HepG2 (cell line): ENCODE data around the gene ZC3H7B. TPM values are rescaled to one million over a fixed set of nuclear protein-coding genes. Genes with fewer than 3 reads are reported as not detected.

Experiments used
- ATAC-seq: fragments of 200-7000 bp; cut with Tn5 transposase; 3 replicates; pipeline ENCODE4 v1.9.1; 2020; ENCODE audit warnings: mild to moderate bottlenecking, moderate library complexity
- BruUV-seq: library from RNA; stranded (reverse); fragments of 400-500 nt; replicated peaks from 2 replicates; lab custom pipeline; 2021; lab: Mats Ljungman, UMichigan
- CTCF ChIA-PET: fragments of 300-600 bp; formaldehyde crosslinking; extraction: SDS; loops from one replicate; lab custom pipeline; 2021; ENCODE audit warnings: low total read pairs, inconsistent platforms, low intra/inter-chr PET ratio; lab: Yijun Ruan, JAX
- POLR2A ChIA-PET: fragments of 350-600 bp; sonication (Branson Sonifier 250); formaldehyde crosslinking; loops from one replicate; lab custom pipeline; 2020; ENCODE audit warnings: antibody characterized with exemption, inconsistent platforms; lab: Yijun Ruan, JAX
- DNase-seq: peaks from one replicate; pipeline ENCODE4 v3.0.0-alpha.2; 2015; ENCODE audit warnings: low spot score
- FAIRE-seq: peaks from 3 replicates; lab custom pipeline; 2011; peaks lifted over from hg19 to GRCh38; lab: Jason Lieb, UNC
- H2AFZ ChIP-seq: one replicate; pipeline ENCODE4 v1.6.1; 2011; ENCODE audit warnings: low read length, inconsistent platforms
- H3K27ac ChIP-seq: fragments of 300-600 bp; 3 replicates; pipeline ENCODE4 v1.8.0; 2011; ENCODE audit warnings: mixed run types, mild to moderate bottlenecking, mixed read lengths, low read length, inconsistent platforms; ENCODE audit not compliant: insufficient read depth; ENCODE audit errors: extremely low read length
- H3K27me3 ChIP-seq, 2 experiments: fragments of 200-600 bp in 1 of 2; 2 replicates in 1 of 2; 3 replicates in 1 of 2; pipeline versions ENCODE4 v1.6.0 to v1.8.0; 2011; ENCODE audit warnings: low read length in 2 of 2, mild to moderate bottlenecking in 2 of 2, moderate library complexity in 2 of 2, inconsistent platforms in 1 of 2; ENCODE audit not compliant: insufficient read depth in 2 of 2, control insufficient read depth in 1 of 2
- H3K36me3 ChIP-seq, 2 experiments: fragments of 200-600 bp in 1 of 2; replicated peaks in 1 of 2; 2 replicates in 1 of 2; 3 replicates in 1 of 2; pipeline versions ENCODE4 v1.5.1 to v1.8.0; 2011; ENCODE audit warnings: low read length in 2 of 2, inconsistent platforms in 1 of 2; ENCODE audit not compliant: insufficient read depth in 2 of 2, control insufficient read depth in 1 of 2
- H3K4me1 ChIP-seq: 2 replicates; pipeline ENCODE4 v1.5.1; 2012; ENCODE audit warnings: low read length, inconsistent platforms; ENCODE audit not compliant: insufficient read depth
- H3K4me2 ChIP-seq: 2 replicates; pipeline ENCODE4 v1.6.0; 2011; ENCODE audit warnings: low read depth, low read length, inconsistent platforms
- H3K4me3 ChIP-seq, 3 experiments: fragments of 200-600 bp in 1 of 3; sonication (generic), shearing (Covaris generic) in 1 of 3; replicated peaks in 1 of 3; 2 replicates each; pipeline ENCODE4 v1.5.1; 2011 to 2016; ENCODE audit warnings: low read length in 3 of 3, inconsistent platforms in 2 of 3, low read depth in 2 of 3, mild to moderate bottlenecking in 2 of 3, control low read depth in 1 of 3, mixed read lengths in 1 of 3; ENCODE audit not compliant: insufficient read depth in 1 of 3
- H3K79me2 ChIP-seq: one replicate; pipeline ENCODE4 v1.6.1; 2011; ENCODE audit warnings: low read length, inconsistent platforms; ENCODE audit not compliant: insufficient read depth
- H3K9ac ChIP-seq: 2 replicates; pipeline ENCODE4 v1.6.0; 2011; ENCODE audit warnings: mild to moderate bottlenecking, low read depth, low read length, inconsistent platforms; ENCODE audit not compliant: insufficient read depth
- H3K9me3 ChIP-seq: 2 replicates; pipeline ENCODE4 v1.5.1; 2012; ENCODE audit warnings: mild to moderate bottlenecking, low read length
- H4K20me1 ChIP-seq: 2 replicates; pipeline ENCODE4 v1.6.0; 2011; ENCODE audit warnings: inconsistent platforms, mild to moderate bottlenecking, low read length, moderate library complexity; ENCODE audit not compliant: insufficient read depth
- CHCHD3 ChIP-seq: sonication (generic); formaldehyde crosslinking; IDR thresholded peaks from 2 replicates; pipeline ENCODE4 v1.8.0; 2022; ENCODE audit warnings: mild to moderate bottlenecking, missing genetic modification reagents, moderate library complexity
- EEA1 ChIP-seq: sonication (generic); formaldehyde crosslinking; IDR thresholded peaks from 2 replicates; pipeline ENCODE4 v1.5.1; 2020; ENCODE audit warnings: mild to moderate bottlenecking, missing genetic modification reagents, borderline replicate concordance
- EHMT2 ChIP-seq: fragments of 200-600 bp; sonication (generic); IDR thresholded peaks from 2 replicates; pipeline ENCODE4 v1.7.0; 2017; ENCODE audit warnings: antibody characterized with exemption, low read depth, low read length, borderline replicate concordance
- ELF4 ChIP-seq: sonication (generic); formaldehyde crosslinking; IDR thresholded peaks from 2 replicates; pipeline ENCODE4 v1.5.0; 2020; ENCODE audit warnings: missing genetic modification reagents, mild to moderate bottlenecking, moderate library complexity, borderline replicate concordance
- KDM1A ChIP-seq: IDR thresholded peaks from 2 replicates; pipeline ENCODE4 v1.6.1; 2016; ENCODE audit warnings: missing compliant biosample characterization
- TBX2 ChIP-seq: sonication (generic); formaldehyde crosslinking; IDR thresholded peaks from 2 replicates; pipeline ENCODE4 v1.5.0; 2020; ENCODE audit warnings: missing genetic modification reagents, mild to moderate bottlenecking, borderline replicate concordance
- ZBTB42 ChIP-seq: sonication (generic); formaldehyde crosslinking; IDR thresholded peaks from 2 replicates; pipeline ENCODE4 v1.5.0; 2020; ENCODE audit warnings: mild to moderate bottlenecking, missing genetic modification reagents
- ZNF30 ChIP-seq: sonication (generic); formaldehyde crosslinking; IDR thresholded peaks from 2 replicates; pipeline ENCODE4 v1.5.0; 2020; ENCODE audit warnings: mild to moderate bottlenecking, missing genetic modification reagents
- ZNF709 ChIP-seq: sonication (generic); formaldehyde crosslinking; IDR thresholded peaks from 2 replicates; pipeline ENCODE4 v1.5.0; 2020; ENCODE audit warnings: mild to moderate bottlenecking, missing genetic modification reagents
- ZNF772 ChIP-seq: sonication (generic); formaldehyde crosslinking; IDR thresholded peaks from 2 replicates; pipeline ENCODE4 v1.5.0; 2020; ENCODE audit warnings: mild to moderate bottlenecking, missing genetic modification reagents
- ZNF788 ChIP-seq: sonication (generic); formaldehyde crosslinking; IDR thresholded peaks from 2 replicates; pipeline ENCODE4 v1.5.0; 2020; ENCODE audit warnings: mild to moderate bottlenecking, missing genetic modification reagents, borderline replicate concordance
- WGBS: methylation state at CpG from one replicate; pipeline ENCODE4 v1.1.6; 2017; ENCODE audit warnings: low lambda C conversion rate; 5-methylcytosine and 5-hydroxymethylcytosine counted together
- in situ Hi-C: cut with HindIII; loops from 2 replicates; pipeline ENCODE4 v1.10.0; 2017; ENCODE audit warnings: low pct_unique_long_range_greater_than_20kb; ENCODE audit not compliant: extremely low pct_ligation_motif_present
- intact Hi-C: fragments of 100-400 bp; cut with micrococcal nuclease; formaldehyde crosslinking; loops from one replicate; pipeline ENCODE4 v1.10.0; 2022; ENCODE audit not compliant: unreplicated experiment
- polyA plus RNA-seq, 8 experiments: library from polyadenylated mRNA; depleted of rRNA in 3 of 8; stranded (reverse) in 7 of 8; unstranded in 1 of 8; fragments of >200 nt; fragmentation: Illumina TruSeq in 4 of 8; extraction: Trizol in 4 of 8; gene quantifications; 2 replicates each; pipeline versions ENCODE4 v1.2.1 to v1.2.3, GENCODE V29; 2011 to 2016; ENCODE audit warnings: low read depth in 4 of 8, missing spikeins in 1 of 8, mixed read lengths in 1 of 8; ENCODE audit not compliant: insufficient read depth in 1 of 8
- total RNA-seq, 5 experiments: library from RNA; depleted of rRNA; stranded (reverse); fragments of >200 nt; fragmentation: Illumina TruSeq; extraction: Trizol; gene quantifications; 2 replicates each; pipeline ENCODE4 v1.2.3, GENCODE V29; 2016; ENCODE audit warnings: low read depth in 1 of 5
- TF ChIP-seq, protein P1 (sequence below): sonication (generic); formaldehyde crosslinking; IDR thresholded peaks from 2 replicates; pipeline ENCODE4 v1.5.0; 2020; ENCODE audit warnings: missing genetic modification reagents
- TF ChIP-seq, protein P2 (sequence below): sonication (generic); formaldehyde crosslinking; IDR thresholded peaks from 2 replicates; pipeline ENCODE4 v1.4.0; 2020; ENCODE audit warnings: mild to moderate bottlenecking, low read depth, missing genetic modification reagents

ZC3H7B gene
- total and polyA plus RNA-seq, 2 of the 13 experiments (the other 11 are each of a cell fraction or from before 2014, with no cell fraction given), result 26.4 to 37.2 TPM

DNA sequence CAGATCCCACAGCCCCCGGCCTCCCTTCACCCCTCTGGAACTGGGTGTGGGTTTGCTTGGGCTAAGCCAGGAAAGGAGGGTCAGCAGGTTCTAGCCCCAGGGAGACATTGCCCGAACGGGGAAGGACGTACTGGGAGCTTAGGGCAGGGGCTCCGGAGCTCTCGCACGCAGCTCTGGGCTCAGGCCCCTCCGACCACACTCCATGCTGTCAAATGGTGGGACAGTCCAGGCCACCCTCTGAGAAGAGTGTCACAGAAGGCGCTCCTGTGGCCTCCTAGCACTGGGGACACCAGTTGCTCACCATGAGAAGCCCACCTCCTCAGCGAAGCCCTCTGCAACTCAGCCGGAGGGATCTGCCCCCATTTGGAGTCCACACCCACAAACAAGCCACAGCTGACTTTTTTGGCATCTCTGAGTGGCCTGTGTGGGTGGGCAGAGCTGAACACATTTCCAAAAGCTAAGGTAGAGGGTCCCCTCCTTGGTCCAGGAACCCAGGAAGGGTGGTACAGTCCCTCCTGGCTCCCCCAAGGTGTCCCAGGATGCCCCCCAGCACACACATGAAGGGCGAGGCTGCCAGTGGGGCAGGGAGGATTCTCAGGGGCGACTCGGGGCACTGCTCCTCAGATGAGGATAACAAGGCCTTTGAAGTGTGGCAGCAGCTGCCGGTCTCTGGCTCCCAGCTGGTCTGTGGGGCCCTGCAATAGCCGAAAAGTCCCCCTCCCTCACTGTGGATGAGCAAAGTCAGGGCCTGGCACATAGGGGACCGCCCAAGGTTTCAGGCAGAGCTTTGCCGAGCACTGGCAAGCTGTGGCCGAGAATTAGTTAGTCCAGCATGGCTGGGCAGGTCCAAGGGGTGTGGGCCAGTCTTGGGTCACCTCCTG is 67.5 kb downstream of the ZC3H7B start:
- ChIA-PET POLR2A (interaction anchor here (7.5 kb wide), 1 partner anchor 13 kb away, joined by 135 read pairs; the partner anchor contains the start of gene TEF), CTCF (no interaction called here)
- Histone ChIP-seq H3K4me3 (no peak overlapping the region), H3K79me2 (no peaks in the 10 kb centered on the region), H3K9ac (no peak overlapping the region), H3K27ac (no peak overlapping the region), H3K4me1 (peaks cover 47% of the 10 kb centered on the region), H3K36me3 (no peaks in the 10 kb centered on the region), H2AFZ (no peak overlapping the region), H3K4me2 (no peak overlapping the region), H3K9me3 (no peaks in the 10 kb centered on the region), H3K27me3 (no peaks in the 10 kb centered on the region; a peak in 1 of 5 replicates), H4K20me1 (no peaks in the 10 kb centered on the region)
- TF ChIP-seq ZNF772, result no peak
- no peak for TF ChIP-seq KDM1A (CRISPR knock-in tag)
- TF ChIP-seq EEA1 (CRISPR knock-in tag), result no peak
- no peak for TF ChIP-seq TBX2 (CRISPR knock-in tag)
- TF ChIP-seq EHMT2, result no peak
- TF ChIP-seq ZNF709, result no peak
- TF ChIP-seq ZBTB42 (CRISPR knock-in tag), result no peak
- TF ChIP-seq ELF4 (CRISPR knock-in tag), result no peak
- no peak for TF ChIP-seq ZNF30
- TF ChIP-seq, protein P1, sequence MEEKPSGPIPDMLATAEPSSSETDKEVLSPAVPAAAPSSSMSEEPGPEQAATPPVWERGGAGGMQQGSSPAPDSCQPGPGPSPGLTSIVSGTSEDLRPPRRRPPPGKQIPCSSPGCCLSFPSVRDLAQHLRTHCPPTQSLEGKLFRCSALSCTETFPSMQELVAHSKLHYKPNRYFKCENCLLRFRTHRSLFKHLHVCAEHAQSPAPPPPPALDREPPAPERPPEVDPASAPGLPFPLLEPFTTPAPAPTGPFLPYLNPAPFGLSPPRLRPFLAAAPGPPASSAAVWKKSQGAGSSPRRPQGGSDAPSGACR (CRISPR knock-in tag), result no peak
- TF ChIP-seq CHCHD3, result no peak
- TF ChIP-seq, protein P2, sequence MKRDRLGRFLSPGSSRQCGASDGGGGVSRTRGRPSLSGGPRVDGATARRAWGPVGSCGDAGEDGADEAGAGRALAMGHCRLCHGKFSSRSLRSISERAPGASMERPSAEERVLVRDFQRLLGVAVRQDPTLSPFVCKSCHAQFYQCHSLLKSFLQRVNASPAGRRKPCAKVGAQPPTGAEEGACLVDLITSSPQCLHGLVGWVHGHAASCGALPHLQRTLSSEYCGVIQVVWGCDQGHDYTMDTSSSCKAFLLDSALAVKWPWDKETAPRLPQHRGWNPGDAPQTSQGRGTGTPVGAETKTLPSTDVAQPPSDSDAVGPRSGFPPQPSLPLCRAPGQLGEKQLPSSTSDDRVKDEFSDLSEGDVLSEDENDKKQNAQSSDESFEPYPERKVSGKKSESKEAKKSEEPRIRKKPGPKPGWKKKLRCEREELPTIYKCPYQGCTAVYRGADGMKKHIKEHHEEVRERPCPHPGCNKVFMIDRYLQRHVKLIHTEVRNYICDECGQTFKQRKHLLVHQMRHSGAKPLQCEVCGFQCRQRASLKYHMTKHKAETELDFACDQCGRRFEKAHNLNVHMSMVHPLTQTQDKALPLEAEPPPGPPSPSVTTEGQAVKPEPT (CRISPR knock-in tag), result no peak
- no peak for TF ChIP-seq ZNF788 (CRISPR knock-in tag)
- FAIRE-seq (no peak), ATAC-seq (no peak), DNase-seq (no peak)
- in situ Hi-C loops, result no loop called here
- intact Hi-C loops, result loop anchor here (10.0 kb wide), 1 partner anchor 64 kb away; the partner anchor contains the start of gene ZC3H7B
- no TSS peak for BruUV-seq
- WGBS, result 64% methylated on average over 11 of the region's 19 CpGs
